Kidney capillary endothelial cell (primary cell): ENCODE data around the gene ELAC2.

Experiments used
- DNase-seq: peaks from one replicate; pipeline ENCODE4 v3.0.0-alpha.2; 2018; ENCODE audit warnings: low spot score

Gene ELAC2

DNA sequence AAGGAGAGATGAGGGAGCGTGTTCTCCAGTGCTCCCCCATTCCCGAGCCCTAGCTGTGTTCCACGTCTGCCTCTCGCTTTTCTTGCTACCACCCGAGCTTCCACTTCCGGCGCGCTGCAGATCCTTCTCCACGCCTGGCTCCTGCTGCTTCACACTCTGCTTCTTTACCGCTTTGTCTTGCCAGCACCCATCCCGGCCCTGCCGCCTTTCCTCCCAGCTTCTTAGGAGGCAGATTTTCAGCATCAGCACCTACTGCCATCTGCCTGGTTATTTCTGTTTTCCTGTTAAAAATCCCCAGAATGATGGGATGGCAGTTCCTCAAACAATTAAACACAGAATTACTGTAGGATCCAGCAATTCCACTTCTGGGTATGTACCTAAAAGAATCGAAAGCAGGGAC is 64.7 kb downstream of the ELAC2 start:
- DNase-seq = no peak

DNA sequence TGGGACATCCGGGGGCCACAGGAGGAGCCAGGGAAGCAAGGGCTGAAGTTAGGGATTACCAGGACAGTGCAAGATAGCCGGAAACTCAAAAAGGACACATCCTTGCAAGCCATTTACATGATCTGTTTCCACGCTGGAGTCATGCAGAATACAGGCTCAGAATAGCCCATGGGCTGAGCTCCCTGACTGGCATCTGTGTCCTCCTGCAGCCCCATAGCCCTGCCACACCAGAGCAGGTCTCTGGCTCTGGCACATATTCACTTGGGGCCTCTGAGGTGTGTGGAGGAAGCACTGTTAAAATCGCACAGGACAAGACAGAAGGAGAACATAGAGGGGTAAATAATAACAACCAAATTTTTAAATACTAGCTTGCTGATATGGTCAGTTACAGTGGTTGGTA is 65.8 kb downstream of the ELAC2 start:
- no peak for DNase-seq

DNA sequence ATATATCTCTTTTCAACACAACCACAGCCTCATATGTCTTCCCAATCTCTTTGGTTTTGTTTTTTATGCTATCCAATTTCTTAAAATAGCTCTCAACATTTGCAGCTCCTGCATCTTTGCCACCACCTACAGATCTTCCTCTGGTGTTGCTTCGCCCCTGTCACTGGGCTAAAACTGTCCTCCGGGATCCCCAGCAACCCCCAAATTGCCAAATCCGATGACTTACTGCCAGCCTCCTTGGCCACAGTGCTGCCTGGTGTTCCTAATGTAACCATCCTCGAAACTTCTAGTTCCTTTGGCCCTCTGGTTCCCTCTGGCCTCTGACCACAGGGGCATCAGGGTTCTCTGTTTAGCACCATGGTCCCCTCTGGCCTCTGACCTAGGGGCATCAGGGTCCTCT is 70.8 kb downstream of the ELAC2 start:
- DNase-seq = no peak
